Hepatocyte (in vitro differentiated cells): ENCODE results near the gene PLEKHB2. TPM values are rescaled to one million over a fixed set of nuclear protein-coding genes. Genes with fewer than 3 reads are reported as not detected.

Source experiments
- DNase-seq: peaks from one replicate; pipeline ENCODE4 v3.0.0-alpha.2; 2016; ENCODE audit warnings: low spot score
- H2AFZ ChIP-seq: fragments of 200-600 bp; sonication (generic); 2 replicates; pipeline ENCODE4 v1.6.0; 2016; ENCODE audit warnings: antibody characterized with exemption, mild to moderate bottlenecking
- H3K27ac ChIP-seq: fragments of 200-600 bp; sonication (generic); 2 replicates; pipeline ENCODE4 v1.5.1; 2016; ENCODE audit warnings: mild to moderate bottlenecking
- H3K27me3 ChIP-seq: fragments of 200-600 bp; sonication (generic); 2 replicates; pipeline ENCODE4 v1.6.1; 2016
- H3K36me3 ChIP-seq: fragments of 200-600 bp; sonication (generic); replicated peaks from 2 replicates; pipeline ENCODE4 v1.5.1; 2016; ENCODE audit warnings: low read depth; ENCODE audit not compliant: insufficient read depth
- H3K4me1 ChIP-seq: fragments of 200-600 bp; sonication (generic); 2 replicates; pipeline ENCODE4 v1.5.1; 2016; ENCODE audit warnings: mild to moderate bottlenecking, moderate library complexity; ENCODE audit not compliant: insufficient read depth
- H3K4me2 ChIP-seq: fragments of 200-600 bp; sonication (generic); 2 replicates; pipeline ENCODE4 v1.6.0; 2016
- H3K4me3 ChIP-seq: fragments of 200-600 bp; sonication (generic); 2 replicates; pipeline ENCODE4 v1.5.1; 2016; ENCODE audit warnings: mild to moderate bottlenecking
- H3K79me2 ChIP-seq: fragments of 200-600 bp; sonication (generic); 2 replicates; pipeline ENCODE4 v1.6.0; 2017; ENCODE audit warnings: mild to moderate bottlenecking
- H3K9me2 ChIP-seq: fragments of 200-600 bp; sonication (generic); replicated peaks from 2 replicates; pipeline ENCODE4 v1.6.0; 2017; ENCODE audit warnings: mild to moderate bottlenecking; ENCODE audit not compliant: insufficient read depth
- H3K9me3 ChIP-seq: fragments of 200-600 bp; sonication (generic); 2 replicates; pipeline ENCODE4 v1.5.1; 2016; ENCODE audit warnings: low read depth, mild to moderate bottlenecking
- H4K20me1 ChIP-seq: fragments of 200-600 bp; sonication (generic); 2 replicates; pipeline ENCODE4 v1.6.0; 2016; ENCODE audit warnings: mild to moderate bottlenecking; ENCODE audit not compliant: insufficient read depth, poor library complexity, severe bottlenecking
- CTCF ChIP-seq: fragments of 200-600 bp; sonication (generic); IDR thresholded peaks from 2 replicates; pipeline ENCODE4 v1.5.1; 2016; ENCODE audit warnings: antibody characterized with exemption, mild to moderate bottlenecking; ENCODE audit not compliant: poor library complexity
- EZH2 ChIP-seq: fragments of 200-600 bp; sonication (generic); IDR thresholded peaks from 2 replicates; pipeline ENCODE4 v1.6.1; 2016; ENCODE audit warnings: antibody characterized with exemption, mild to moderate bottlenecking, borderline replicate concordance
- EZH2phosphoT487 ChIP-seq: fragments of 200-600 bp; sonication (generic); IDR thresholded peaks from one replicate; pipeline ENCODE4 v1.6.1; 2018; ENCODE audit warnings: antibody characterized with exemption, mild to moderate bottlenecking, low read depth, moderate library complexity; ENCODE audit not compliant: unreplicated experiment, severe bottlenecking
- WGBS: methylation state at CpG from one replicate; pipeline ENCODE4 v1.1.6; 2016; ENCODE audit warnings: low lambda C conversion rate; ENCODE audit errors: missing lambda C conversion rate; 5-methylcytosine and 5-hydroxymethylcytosine counted together
- polyA plus RNA-seq: library from polyadenylated mRNA; unstranded; fragments of >200 nt; fragmentation: Nextera tagmentation; extraction: Ambion mirVana; gene quantifications from 2 replicates; pipeline ENCODE4 v1.2.1, GENCODE V29; 2016
- total RNA-seq: library from RNA; depleted of rRNA; stranded (reverse); fragments of >200 nt; gene quantifications from 2 replicates; pipeline ENCODE4 v1.2.3, GENCODE V29; 2014

The PLEKHB2 gene
- total and polyA plus RNA-seq, 2 experiments from 2014 or later = 54.0 to 90.4 TPM

- H3K27ac ChIP-seq = no peak overlapping the region
- no peak overlapping the region for H3K4me3 ChIP-seq
- H3K27me3 ChIP-seq = no peaks in the 10 kb centered on the region
- H2AFZ ChIP-seq = no peak overlapping the region
- 99% methylated on average over 3 of the region's 3 CpGs for WGBS
- H3K9me2 ChIP-seq = no peaks in the 10 kb centered on the region
- H3K4me1 ChIP-seq = no peaks in the 10 kb centered on the region
- TF ChIP-seq EZH2 (no peak), CTCF (no peak), EZH2phosphoT487 (no peak)
- H3K79me2 ChIP-seq = peaks cover 44% of the 10 kb centered on the region
- H4K20me1 ChIP-seq = peaks cover 25% of the 10 kb centered on the region
- H3K36me3 ChIP-seq = no peaks in the 10 kb centered on the region
- H3K4me2 ChIP-seq = no peak overlapping the region
- no peak for DNase-seq
- H3K9me3 ChIP-seq = no peaks in the 10 kb centered on the region
These were observed 21.9 kb downstream of the PLEKHB2 start for GRCh38 chr2:131127076-131127475.

GRCh38 chr2:131127981-131128380 lies 22.8 kb downstream of the PLEKHB2 start:
- H3K9me3 ChIP-seq = no peaks in the 10 kb centered on the region
- peaks cover 18% of the 10 kb centered on the region for H4K20me1 ChIP-seq
- H3K4me1 ChIP-seq = no peaks in the 10 kb centered on the region
- no peaks in the 10 kb centered on the region for H3K36me3 ChIP-seq
- H3K79me2 ChIP-seq = peaks cover 35% of the 10 kb centered on the region
- no peak overlapping the region for H2AFZ ChIP-seq
- H3K9me2 ChIP-seq = no peaks in the 10 kb centered on the region
- no peak overlapping the region for H3K4me3 ChIP-seq
- H3K27ac ChIP-seq = no peak overlapping the region
- H3K4me2 ChIP-seq = no peak overlapping the region
- TF ChIP-seq EZH2phosphoT487 (no peak), EZH2 (no peak), CTCF (no peak)
- no peak for DNase-seq
- WGBS = 94% methylated on average over 3 of the region's 3 CpGs
- H3K27me3 ChIP-seq = no peaks in the 10 kb centered on the region

- no peak for DNase-seq
- Histone ChIP-seq H3K4me3 (no peak overlapping the region), H3K4me1 (no peaks in the 10 kb centered on the region), H3K9me3 (no peaks in the 10 kb centered on the region), H2AFZ (no peak overlapping the region), H4K20me1 (peaks cover under 1% of the 10 kb centered on the region), H3K27me3 (no peaks in the 10 kb centered on the region), H3K9me2 (no peaks in the 10 kb centered on the region), H3K36me3 (no peaks in the 10 kb centered on the region), H3K79me2 (peaks cover 17% of the 10 kb centered on the region), H3K27ac (no peak overlapping the region), H3K4me2 (no peak overlapping the region)
- TF ChIP-seq EZH2 (no peak), CTCF (no peak), EZH2phosphoT487 (no peak)
- 98% methylated on average over 2 of the region's 2 CpGs for WGBS
These were observed 25.1 kb downstream of the PLEKHB2 start for GRCh38 chr2:131130298-131130596.

GRCh38 chr2:131132729-131133128 lies 27.6 kb downstream of the PLEKHB2 start:
- DNase-seq = no peak
- H3K27me3 ChIP-seq = no peaks in the 10 kb centered on the region
- H3K4me2 ChIP-seq = no peak overlapping the region
- H2AFZ ChIP-seq = no peak overlapping the region
- no peaks in the 10 kb centered on the region for H3K9me2 ChIP-seq
- H3K4me1 ChIP-seq = no peaks in the 10 kb centered on the region
- no peak overlapping the region for H3K27ac ChIP-seq
- no peaks in the 10 kb centered on the region for H3K9me3 ChIP-seq
- no peak overlapping the region for H3K4me3 ChIP-seq
- H3K36me3 ChIP-seq = no peaks in the 10 kb centered on the region
- no peak for TF ChIP-seq EZH2
- TF ChIP-seq CTCF = no peak
- no peak for TF ChIP-seq EZH2phosphoT487
- peaks cover 3% of the 10 kb centered on the region for H4K20me1 ChIP-seq
- 95% methylated on average over 7 of the region's 8 CpGs for WGBS
- H3K79me2 ChIP-seq = peaks cover 21% of the 10 kb centered on the region
